Activated CD4-positive, alpha-beta T cell treated with anti-CD3 and anti-CD28 coated beads, Interleukin-2, Interleukin-4, amounts not matched to agents 100 ng/mL and 50 ng/mL, durations not matched to agents 16 hours and 8 hours (primary cell): ENCODE results near the gene FKBP4.

Experiments used
- DNase-seq: peaks from one replicate; pipeline ENCODE4 v3.0.0-alpha.2; 2020; ENCODE audit warnings: low spot score

The FKBP4 gene

DNA sequence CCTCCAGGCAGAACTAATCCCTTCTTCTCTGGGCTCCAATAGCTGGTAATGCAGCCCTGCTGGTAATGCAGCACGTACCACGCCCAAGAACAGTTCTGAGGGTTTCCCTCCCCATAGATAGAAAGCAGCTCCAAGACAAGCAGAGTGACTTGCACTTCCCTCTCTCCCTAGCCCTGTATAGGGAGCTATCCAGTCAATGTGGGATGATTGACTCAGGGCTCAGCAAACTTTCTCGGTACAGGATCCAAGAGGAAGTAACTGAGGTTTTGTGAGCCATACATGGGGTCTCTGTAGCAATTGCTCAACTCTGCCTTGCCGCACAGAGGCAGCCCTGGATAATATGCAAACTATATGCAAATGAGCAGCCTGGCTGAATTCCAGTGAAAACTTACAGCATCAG lies 15.5 kb upstream of the FKBP4 start:
- DNase-seq, result no peak

- peak; percentile 39 for DNase-seq
These were observed 10.7 kb upstream of the FKBP4 start for GRCh38 chr12:2783936-2784600.

DNA sequence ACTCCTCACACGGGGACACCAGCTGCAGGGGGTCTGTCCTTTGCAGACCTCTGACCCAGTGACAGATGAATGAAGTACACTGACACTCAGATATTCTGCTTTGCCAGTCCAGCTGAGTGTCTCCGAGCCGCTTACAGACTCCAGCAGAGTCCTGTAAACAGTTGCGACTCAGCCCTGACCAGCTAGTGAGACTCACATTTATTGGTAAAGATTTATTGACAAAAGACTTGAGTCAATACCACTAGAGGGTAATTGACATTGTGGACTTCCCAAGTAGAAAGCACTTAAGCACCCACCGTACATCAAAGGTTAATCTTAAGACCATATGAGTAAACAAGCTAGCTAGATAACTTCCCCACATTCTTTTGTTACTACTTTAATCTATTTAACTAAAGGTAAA lies 9.8 kb upstream of the FKBP4 start:
- no peak for DNase-seq

- no peak for DNase-seq
These were observed 3.7 kb upstream of the FKBP4 start for GRCh38 chr12:2791089-2791488.

DNA sequence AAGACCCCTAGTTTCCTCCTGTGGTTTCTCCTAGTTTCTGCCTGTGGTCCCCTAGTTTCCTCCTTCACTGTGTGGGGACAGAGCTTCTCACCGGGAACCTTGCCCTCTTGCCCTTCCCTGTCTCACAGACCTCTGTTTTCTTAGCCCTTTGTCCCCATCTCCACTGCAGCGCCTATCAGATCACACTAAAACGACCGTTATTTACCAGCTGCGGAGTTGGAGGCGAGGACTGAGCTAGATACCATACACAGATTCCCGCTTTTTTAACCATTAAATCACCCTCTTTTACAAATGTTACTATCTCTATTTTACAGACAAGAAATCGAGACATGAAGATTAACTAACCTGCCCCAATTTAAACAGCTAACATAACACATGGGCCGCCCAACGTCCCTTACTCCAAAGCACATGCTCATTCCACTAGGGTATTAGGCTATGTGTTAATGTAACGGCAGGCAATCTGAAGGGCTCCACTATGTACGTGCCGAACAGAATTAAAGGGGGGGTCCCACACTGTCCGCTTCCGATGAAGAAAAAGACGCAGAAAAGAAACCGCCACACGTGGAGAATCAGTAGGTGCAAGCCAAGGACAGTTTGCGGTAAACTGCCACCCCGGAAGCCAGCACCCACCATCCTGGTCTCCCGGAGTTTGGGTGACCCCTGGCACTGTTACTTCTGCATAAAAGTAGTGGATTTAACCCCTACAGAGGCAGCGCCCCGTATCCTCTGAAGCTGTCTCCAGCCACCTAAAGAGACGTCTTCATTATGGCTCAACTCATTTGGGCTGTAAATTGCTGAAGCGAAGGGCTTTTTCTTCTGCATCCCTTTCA lies 1.9 kb upstream of the FKBP4 start:
- DNase-seq, result no peak

DNA sequence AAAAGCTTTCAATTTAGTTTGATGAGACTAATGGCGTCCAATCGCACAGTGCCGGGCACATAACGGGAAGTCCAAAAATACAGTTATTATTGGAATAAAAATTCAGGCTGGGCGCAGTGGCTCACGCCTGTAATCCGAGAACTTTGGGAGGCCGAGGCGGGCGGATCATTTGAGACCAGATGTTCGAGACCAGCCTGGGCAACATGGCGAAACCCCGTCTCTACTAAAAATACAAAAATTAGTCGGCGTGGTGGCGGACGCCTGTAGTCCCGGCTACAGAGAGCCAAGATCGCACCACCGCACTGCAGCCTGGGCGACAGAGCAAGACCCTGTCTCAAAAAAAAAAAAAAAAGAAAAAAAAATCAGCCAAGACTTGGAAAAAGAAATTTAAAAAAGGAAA lies 1.2 kb upstream of the FKBP4 start:
- DNase-seq, result no peak

- DNase-seq, result peak; percentile 19
These were observed 507 bp upstream of the FKBP4 start for GRCh38 chr12:2794191-2794735.

- peak; percentile 61 for DNase-seq
These were observed 769 bp downstream of the FKBP4 start for GRCh38 chr12:2795291-2796186.

- DNase-seq, result no peak
These were observed 1.5 kb downstream of the FKBP4 start for GRCh38 chr12:2796187-2796666.

GRCh38 chr12:2797721-2798418 lies 3.1 kb downstream of the FKBP4 start:
- no peak for DNase-seq

GRCh38 chr12:2800046-2800570 lies 5.3 kb downstream of the FKBP4 start:
- DNase-seq, result no peak

- no peak for DNase-seq
These were observed 6.4 kb downstream of the FKBP4 start for GRCh38 chr12:2801044-2801783.

DNA sequence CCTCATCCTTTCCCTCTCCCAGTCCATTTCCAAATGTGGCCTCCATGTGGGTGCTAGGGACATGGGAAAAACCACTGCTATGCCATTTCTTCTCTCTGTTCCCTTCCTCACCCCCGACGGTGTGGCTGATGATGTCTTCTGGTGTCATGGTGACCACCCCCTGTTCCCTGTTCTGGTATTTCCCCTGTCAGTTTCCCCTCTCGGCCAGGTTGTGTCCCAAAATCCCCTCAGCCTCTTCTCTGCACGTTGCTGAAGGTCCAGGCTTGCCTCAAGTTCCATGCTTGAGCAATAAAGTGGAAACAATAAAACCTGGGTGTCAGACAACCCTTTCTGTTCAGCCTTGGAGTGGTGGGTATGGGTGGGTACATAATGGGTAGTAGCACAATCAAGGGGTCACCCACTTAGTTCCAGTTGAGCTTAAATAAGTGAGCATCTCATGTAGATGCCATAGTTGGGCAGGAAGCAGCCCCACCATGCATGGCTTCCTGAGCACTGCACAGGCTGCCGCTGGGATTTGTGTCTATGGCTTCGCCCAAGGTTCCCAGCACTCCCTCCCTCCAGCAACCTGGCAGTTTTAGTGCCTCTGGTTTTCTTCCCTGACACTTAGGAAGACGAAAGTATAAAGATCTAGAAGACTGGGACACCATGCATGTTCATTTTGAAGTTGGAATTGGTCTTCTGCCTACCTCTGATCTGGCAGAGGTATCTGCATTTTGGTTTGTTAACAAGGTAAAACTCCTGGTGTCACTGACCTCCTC lies 9.0 kb downstream of the FKBP4 start:
- no peak for DNase-seq

- no peak for DNase-seq
These were observed 9.8 kb downstream of the FKBP4 start for GRCh38 chr12:2804393-2805142.

- no peak for DNase-seq
These were observed 10.4 kb downstream of the FKBP4 start for GRCh38 chr12:2805143-2805520.

- no peak for DNase-seq
These were observed 11.9 kb downstream of the FKBP4 start for GRCh38 chr12:2806700-2807099.

DNA sequence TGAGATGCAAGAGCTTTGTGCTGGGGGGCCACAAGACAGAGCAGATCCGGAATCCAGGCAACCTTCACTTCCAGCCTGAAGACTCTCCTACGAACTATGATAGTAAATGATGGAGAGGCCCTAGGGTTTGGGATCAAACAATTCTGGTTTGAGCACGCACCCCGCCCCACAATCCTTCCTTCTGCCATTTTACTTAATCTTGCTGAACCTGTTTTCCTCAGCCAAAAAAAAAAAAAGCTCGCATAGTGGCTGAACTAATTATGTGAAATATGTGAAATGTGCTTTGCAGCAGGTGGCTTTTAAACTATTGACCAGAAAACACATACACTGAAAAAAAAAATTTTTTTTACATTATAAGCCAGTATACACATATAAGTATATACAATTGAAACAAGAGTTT lies 17.0 kb downstream of the FKBP4 start:
- no peak for DNase-seq

- peak; percentile 99 for DNase-seq
These were observed 17.8 kb downstream of the FKBP4 start, which contains the start of gene ITFG2 for GRCh38 chr12:2812290-2813213. ITFG2 (plus strand) TSS chr12:2812668; CDS start chr12:2812761, 93 bp downstream.
